Measurements from ENCODE around the gene TPST2.

The TPST2 gene

GRCh38 chr22:26487996-26488395 is 101.9 kb downstream of the TPST2 start:
- no peak for DNase-seq

- no peak for DNase-seq
Measured at GRCh38 chr22:26486394-26486793, 103.5 kb downstream of the TPST2 start.

- DNase-seq: no peak
Measured at GRCh38 chr22:26485806-26486390, 104.0 kb downstream of the TPST2 start.

- DNase-seq: no peak
Measured at GRCh38 chr22:26485013-26485412, 104.9 kb downstream of the TPST2 start.

GRCh38 chr22:26484360-26484706 is 105.6 kb downstream of the TPST2 start:
- no peak for DNase-seq

- DNase-seq: peak; percentile 72
Measured at GRCh38 chr22:26483439-26484359, 106.2 kb downstream of the TPST2 start, which contains the start of the genes HPS4 and SRRD. HPS4 (minus strand) TSS chr22:26483783; CDS start chr22:26481762, 2,021 bp downstream. SRRD (plus strand) TSS chr22:26483877; CDS start chr22:26483891, 14 bp downstream.

GRCh38 chr22:26483043-26483438 is 106.9 kb downstream of the TPST2 start:
- no peak for DNase-seq

- DNase-seq: no peak
Measured at GRCh38 chr22:26482161-26482560, 107.8 kb downstream of the TPST2 start.

- no peak for DNase-seq
Measured at GRCh38 chr22:26481694-26482093, 108.2 kb downstream of the TPST2 start.

- DNase-seq: no peak
Measured at GRCh38 chr22:26481112-26481693, 108.7 kb downstream of the TPST2 start.

GRCh38 chr22:26480611-26480932 is 109.4 kb downstream of the TPST2 start:
- DNase-seq: no peak

- no peak for DNase-seq
Measured at GRCh38 chr22:26479792-26480610, 109.9 kb downstream of the TPST2 start.

- no peak for DNase-seq
Measured at GRCh38 chr22:26479043-26479791, 110.7 kb downstream of the TPST2 start.

GRCh38 chr22:26477341-26477731 is 112.6 kb downstream of the TPST2 start:
- peak; percentile 2 for DNase-seq

- peak; percentile 65 for DNase-seq
Measured at GRCh38 chr22:26476705-26477340, 113.1 kb downstream of the TPST2 start.

- peak; percentile 10 for DNase-seq
Measured at GRCh38 chr22:26474682-26475081, 115.2 kb downstream of the TPST2 start.

Measured in NCI-H226 (cell line).